A673 (cell line): ENCODE results near the gene ZCCHC10. TPM values are rescaled to one million over a fixed set of nuclear protein-coding genes. Genes with fewer than 3 reads are reported as not detected.

ENCODE experiments used
- BruUV-seq: library from RNA; stranded (reverse); fragments of 400-500 nt; replicated peaks from 2 replicates; lab custom pipeline; 2021; lab: Mats Ljungman, UMichigan
- CTCF ChIA-PET: fragments of 300-600 bp; sonication (Branson Sonifier 250); formaldehyde crosslinking; loops from one replicate; lab custom pipeline; 2022; ENCODE audit warnings: antibody characterized with exemption; lab: Charles Lee
- POLR2A ChIA-PET: fragments of 300-600 bp; sonication (Branson Sonifier 250); formaldehyde crosslinking; loops from one replicate; lab custom pipeline; 2022; ENCODE audit warnings: antibody characterized with exemption; ENCODE audit not compliant: low non-redundant PET; lab: Charles Lee
- DNase-seq: peaks from one replicate; pipeline ENCODE4 v3.0.0-alpha.2; 2015; ENCODE audit warnings: low spot score
- H3K27ac ChIP-seq: fragments of 200-600 bp; sonication (generic); 2 replicates; pipeline ENCODE4 v1.5.1; 2016; ENCODE audit warnings: mixed run types, low read depth, mild to moderate bottlenecking, mixed read lengths, antibody characterized with exemption, low read length; ENCODE audit not compliant: poor library complexity, severe bottlenecking
- H3K27me3 ChIP-seq: fragments of 200-600 bp; sonication (generic); replicated peaks from 2 replicates; pipeline ENCODE4 v1.6.1; 2017; ENCODE audit warnings: mixed run types, low read depth, mild to moderate bottlenecking, mixed read lengths, antibody characterized with exemption, low read length; ENCODE audit not compliant: insufficient read depth, poor library complexity
- H3K36me3 ChIP-seq: fragments of 200-600 bp; sonication (generic); 2 replicates; pipeline ENCODE4 v1.6.1; 2016; ENCODE audit warnings: mixed run types, mild to moderate bottlenecking, mixed read lengths, antibody characterized with exemption, low read length; ENCODE audit not compliant: insufficient read depth, poor library complexity, severe bottlenecking
- H3K4me1 ChIP-seq: fragments of 200-600 bp; sonication (generic); 2 replicates; pipeline ENCODE4 v1.6.1; 2017; ENCODE audit warnings: mixed run types, mild to moderate bottlenecking, mixed read lengths, antibody characterized with exemption, low read length; ENCODE audit not compliant: insufficient read depth, poor library complexity, severe bottlenecking
- H3K4me3 ChIP-seq: fragments of 200-600 bp; sonication (generic); 2 replicates; pipeline ENCODE4 v1.5.1; 2016; ENCODE audit warnings: low read depth, mixed run types, mild to moderate bottlenecking, mixed read lengths, low read length; ENCODE audit not compliant: poor library complexity, severe bottlenecking
- H3K9me3 ChIP-seq: fragments of 200-600 bp; sonication (generic); 2 replicates; pipeline ENCODE4 v1.6.1; 2016; ENCODE audit warnings: mixed run types, low read depth, mild to moderate bottlenecking, mixed read lengths, antibody characterized with exemption, low read length; ENCODE audit not compliant: poor library complexity, severe bottlenecking
- CTCF ChIP-seq: fragments of 300-800, 200-600 bp; sonication (generic); conservative IDR thresholded peaks from 2 replicates; pipeline ENCODE4 v1.5.1; 2017; ENCODE audit warnings: low read depth, mild to moderate bottlenecking, antibody characterized with exemption, low read length, moderate library complexity, mixed read lengths
- EZH2 ChIP-seq: fragments of 200-600 bp; sonication (generic); IDR thresholded peaks from 2 replicates; pipeline ENCODE4 v1.6.1; 2017; ENCODE audit warnings: borderline replicate concordance, low read depth, mild to moderate bottlenecking, mixed read lengths, antibody characterized with exemption, low read length; ENCODE audit not compliant: poor library complexity, severe bottlenecking
- intact Hi-C: fragments of 100-400 bp; cut with micrococcal nuclease; formaldehyde crosslinking; loops from one replicate; pipeline ENCODE4 v1.10.0; 2022; ENCODE audit not compliant: unreplicated experiment
- total RNA-seq: library from RNA; stranded (reverse); gene quantifications from 2 replicates; pipeline ENCODE4 v1.2.3, GENCODE V29; 2021

Gene ZCCHC10
- total RNA-seq, 1 experiment from 2014 or later, result 31.2 TPM

- no peak for DNase-seq
- intact Hi-C loops, result no loop called here
- no peaks in the 10 kb centered on the region for H3K36me3 ChIP-seq
- peak overlapping the region; percentile 99 for H3K27ac ChIP-seq
- H3K4me3 ChIP-seq, result peak overlapping the region; percentile 92
- CTCF ChIA-PET, result no interaction called here
- POLR2A ChIA-PET, result no interaction called here
- TF ChIP-seq EZH2 (no peak), CTCF (no peak)
- no peaks in the 10 kb centered on the region for H3K27me3 ChIP-seq
- H3K9me3 ChIP-seq, result no peaks in the 10 kb centered on the region
- peaks cover 18% of the 10 kb centered on the region for H3K4me1 ChIP-seq
- no TSS peak for BruUV-seq
Observed at GRCh38 chr5:133050521-133050920, 24.2 kb upstream of the ZCCHC10 start.

- peak overlapping the region; percentile 3 for H3K4me3 ChIP-seq
- H3K27me3 ChIP-seq, result no peaks in the 10 kb centered on the region
- intact Hi-C loops, result no loop called here
- ChIA-PET POLR2A (no interaction called here), CTCF (no interaction called here)
- H3K36me3 ChIP-seq, result no peaks in the 10 kb centered on the region
- no peaks in the 10 kb centered on the region for H3K9me3 ChIP-seq
- TF ChIP-seq EZH2, result no peak
- no peak for TF ChIP-seq CTCF
- H3K4me1 ChIP-seq, result peaks cover 18% of the 10 kb centered on the region
- peak overlapping the region; percentile 48 for H3K27ac ChIP-seq
- no peak for DNase-seq
- no TSS peak for BruUV-seq
Observed at GRCh38 chr5:133049726-133050048, 23.3 kb upstream of the ZCCHC10 start.

GRCh38 chr5:133048993-133049725 lies 22.8 kb upstream of the ZCCHC10 start:
- H3K36me3 ChIP-seq, result no peaks in the 10 kb centered on the region
- BruUV-seq, result no TSS peak
- H3K27me3 ChIP-seq, result no peaks in the 10 kb centered on the region
- H3K27ac ChIP-seq, result peak overlapping the region; percentile 48
- CTCF ChIA-PET, result no interaction called here
- intact Hi-C loops, result no loop called here
- peaks cover 18% of the 10 kb centered on the region for H3K4me1 ChIP-seq
- DNase-seq, result peak; percentile 48
- H3K9me3 ChIP-seq, result no peaks in the 10 kb centered on the region
- H3K4me3 ChIP-seq, result peak overlapping the region; percentile 3
- TF ChIP-seq CTCF (no peak), EZH2 (no peak)
- POLR2A ChIA-PET, result no interaction called here
